Mucosa of stomach (tissue), 1 donor: ENCODE data around the gene SHISAL1.

Experiments used
- H3K27me3 ChIP-seq: one replicate; pipeline ENCODE4 v1.7.0; 2013; ENCODE audit warnings: mild to moderate bottlenecking, low read length; ENCODE audit not compliant: control insufficient read depth, insufficient read depth
- H3K36me3 ChIP-seq: one replicate; pipeline ENCODE4 v1.7.0; 2013; ENCODE audit warnings: low read length; ENCODE audit not compliant: control insufficient read depth, insufficient read depth
- H3K4me1 ChIP-seq: one replicate; pipeline ENCODE4 v1.7.0; 2013; ENCODE audit warnings: mild to moderate bottlenecking, low read length; ENCODE audit not compliant: control insufficient read depth, insufficient read depth
- H3K4me3 ChIP-seq: one replicate; pipeline ENCODE4 v1.7.0; 2013; ENCODE audit warnings: low read length
- H3K9ac ChIP-seq: one replicate; pipeline ENCODE4 v1.7.0; 2013; ENCODE audit warnings: mild to moderate bottlenecking, low read length, moderate library complexity
- H3K9me3 ChIP-seq: one replicate; pipeline ENCODE4 v1.7.0; 2013; ENCODE audit warnings: mild to moderate bottlenecking, low read length, moderate library complexity; ENCODE audit not compliant: control insufficient read depth
- donor health status: Pancreatic carcinoma.

The SHISAL1 gene

DNA sequence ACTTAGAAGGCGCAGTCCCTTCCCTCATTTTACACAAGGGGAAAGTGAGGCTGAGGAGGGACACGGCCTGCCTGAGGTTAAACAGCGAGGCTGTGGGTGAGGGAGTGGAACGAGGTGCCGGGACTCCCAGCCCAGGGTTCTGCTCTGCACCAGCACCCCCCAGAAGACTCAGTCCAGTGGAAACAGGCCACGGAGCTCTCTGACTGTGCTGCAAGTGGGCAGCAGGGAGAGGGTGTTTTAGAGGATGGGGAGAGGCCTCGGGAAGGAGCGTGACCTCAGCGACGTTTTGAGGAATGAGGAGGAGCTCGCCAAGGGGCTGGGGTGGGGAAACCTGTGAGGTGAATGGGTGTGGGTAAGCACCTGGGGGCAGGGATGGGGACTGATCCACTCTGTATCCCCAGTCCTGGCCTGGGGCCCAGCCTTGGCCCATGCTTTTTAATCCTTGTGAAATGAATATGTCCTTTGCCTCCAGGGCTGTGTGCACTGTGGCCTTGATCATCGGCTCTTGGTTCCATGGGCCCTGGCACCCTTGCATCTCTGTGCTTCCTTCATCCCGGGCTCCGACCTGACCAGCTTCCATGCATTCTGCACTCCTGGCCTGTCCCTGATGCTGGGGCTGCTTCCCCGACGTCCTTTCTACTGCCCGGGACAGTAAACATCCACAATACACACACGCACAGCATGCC is 44.2 kb downstream of the SHISAL1 start:
- H3K4me3 ChIP-seq: no peak overlapping the region
- H3K9me3 ChIP-seq: no peaks in the 10 kb centered on the region
- H3K4me1 ChIP-seq: no peaks in the 10 kb centered on the region
- no peaks in the 10 kb centered on the region for H3K36me3 ChIP-seq
- no peaks in the 10 kb centered on the region for H3K27me3 ChIP-seq
- no peak overlapping the region for H3K9ac ChIP-seq

DNA sequence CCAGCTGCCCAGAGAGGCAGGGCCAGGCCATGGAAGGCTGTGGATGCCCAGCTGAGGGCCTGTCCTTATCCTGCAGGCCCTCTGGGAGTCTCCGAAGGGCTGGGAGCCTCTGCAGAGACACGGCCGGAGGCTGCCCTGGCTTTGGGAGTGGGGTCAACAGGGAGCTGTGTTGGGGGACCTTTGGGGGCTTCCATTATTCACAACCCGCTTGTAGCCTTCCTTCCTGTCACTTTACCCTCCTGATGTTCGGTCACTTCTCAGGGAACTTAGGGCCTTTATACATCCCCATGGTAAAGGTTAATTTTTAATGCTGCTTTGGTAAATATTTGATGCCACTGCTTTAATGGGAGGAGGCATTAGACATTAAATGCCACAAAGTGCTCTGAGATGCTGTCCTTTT is 44.9 kb downstream of the SHISAL1 start:
- Histone ChIP-seq H3K9me3 (no peaks in the 10 kb centered on the region), H3K4me3 (no peak overlapping the region), H3K4me1 (no peaks in the 10 kb centered on the region), H3K36me3 (no peaks in the 10 kb centered on the region), H3K27me3 (no peaks in the 10 kb centered on the region), H3K9ac (no peak overlapping the region)

DNA sequence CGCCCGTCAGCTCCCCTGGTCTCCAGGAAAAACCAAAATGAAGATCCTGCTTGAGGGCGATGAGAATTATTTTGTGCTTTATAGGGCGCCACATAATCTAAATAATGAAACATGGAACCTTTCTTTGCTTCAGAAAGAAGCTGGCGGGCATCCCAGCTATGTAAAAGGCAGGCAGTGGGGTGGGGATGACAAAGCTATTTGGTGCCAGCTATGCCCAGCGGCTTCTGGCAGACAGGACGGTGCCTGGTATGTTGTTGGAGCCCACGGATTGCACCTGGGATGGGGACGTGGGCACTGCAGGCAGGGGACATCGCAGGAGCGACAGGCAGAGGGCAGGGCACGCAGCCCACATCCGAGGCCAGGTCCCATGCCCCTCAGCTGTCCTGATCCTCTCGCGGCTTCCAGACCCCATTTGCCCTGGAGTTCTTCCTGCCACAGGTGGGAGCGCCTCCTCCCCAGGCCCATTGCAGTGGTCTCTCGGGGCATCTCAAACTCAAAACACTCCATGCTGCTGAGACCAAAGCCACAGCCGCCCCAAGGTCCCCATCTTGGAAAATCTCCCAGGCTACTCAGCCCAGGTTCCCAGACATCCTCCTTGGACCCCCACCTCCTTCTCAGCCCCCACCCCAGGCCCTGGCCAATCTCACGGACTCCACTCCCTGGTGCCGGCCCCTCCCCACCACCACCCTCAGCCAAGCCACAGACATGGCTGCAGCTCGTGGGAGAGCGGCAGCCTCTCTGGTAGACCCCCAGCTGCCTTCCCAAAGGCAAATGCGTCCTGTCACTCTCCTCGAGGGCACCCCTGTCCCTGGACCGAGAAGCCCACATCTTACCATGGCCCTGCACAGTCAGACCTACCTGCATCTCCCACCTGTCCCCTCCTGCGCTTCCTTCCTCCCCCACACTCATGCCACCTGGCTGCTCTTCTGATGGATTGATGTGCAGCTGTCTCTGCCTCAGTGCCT is 45.7 kb downstream of the SHISAL1 start:
- no peak overlapping the region for H3K9ac ChIP-seq
- no peaks in the 10 kb centered on the region for H3K4me1 ChIP-seq
- H3K4me3 ChIP-seq: no peak overlapping the region
- H3K27me3 ChIP-seq: no peaks in the 10 kb centered on the region
- no peaks in the 10 kb centered on the region for H3K9me3 ChIP-seq
- no peaks in the 10 kb centered on the region for H3K36me3 ChIP-seq

DNA sequence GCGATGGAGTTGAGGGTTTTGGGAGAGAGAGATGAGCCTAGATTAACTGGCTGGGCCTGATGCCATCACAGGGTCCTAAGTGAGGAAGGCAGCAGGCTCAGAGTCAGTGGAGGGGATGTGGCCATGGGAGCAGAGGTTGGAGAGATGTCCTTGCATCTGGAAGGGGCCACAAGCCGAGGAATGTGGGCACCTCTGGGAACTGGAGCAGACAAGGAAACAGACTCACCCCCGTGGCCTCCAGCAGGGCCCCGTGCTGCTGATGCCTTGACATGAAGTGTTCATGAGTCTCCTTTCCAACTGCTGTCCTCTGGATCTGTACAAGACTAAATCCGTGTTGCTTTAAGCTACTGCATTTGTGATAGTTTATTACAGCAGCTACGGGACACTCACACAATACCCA is 49.2 kb downstream of the SHISAL1 start:
- no peaks in the 10 kb centered on the region for H3K27me3 ChIP-seq

DNA sequence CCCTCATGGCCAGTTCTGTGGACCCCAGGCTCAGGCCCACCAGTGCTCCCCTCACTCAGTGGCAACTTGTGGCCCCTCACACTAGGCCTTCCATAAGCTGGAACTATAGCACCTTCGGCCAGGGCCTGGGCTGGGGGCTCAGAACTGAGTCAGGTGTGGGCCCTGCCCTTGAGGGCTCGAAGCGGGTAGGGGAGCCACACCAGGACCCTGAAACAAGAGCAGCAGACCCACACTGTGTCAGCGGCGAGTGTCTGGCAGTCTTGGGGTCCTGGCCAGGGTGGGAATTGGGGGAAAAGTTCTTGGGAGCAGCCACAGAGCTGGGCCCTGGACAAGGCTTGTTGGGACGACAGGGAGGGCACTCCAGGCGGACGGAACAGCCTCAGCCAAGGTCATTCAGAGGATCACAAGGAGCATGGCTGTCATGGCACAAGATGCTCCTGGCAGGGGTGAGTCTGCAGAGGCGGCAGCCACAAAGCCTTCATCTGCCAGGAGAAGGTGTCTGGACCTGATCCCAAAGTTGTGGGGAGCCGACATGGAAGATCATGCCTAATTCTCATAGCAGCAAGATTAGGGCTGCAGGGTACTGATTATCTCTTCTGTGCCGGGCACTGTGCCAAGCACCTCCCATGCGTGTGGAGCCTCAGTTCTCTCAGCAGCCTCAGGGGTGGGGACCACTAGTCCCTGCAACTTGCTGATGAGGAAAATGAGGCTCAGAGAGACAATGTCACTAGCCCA is 50.7 kb downstream of the SHISAL1 start:
- H3K9ac ChIP-seq: no peak overlapping the region
- no peaks in the 10 kb centered on the region for H3K4me1 ChIP-seq
- H3K27me3 ChIP-seq: no peaks in the 10 kb centered on the region
- no peaks in the 10 kb centered on the region for H3K9me3 ChIP-seq
- no peak overlapping the region for H3K4me3 ChIP-seq
- H3K36me3 ChIP-seq: no peaks in the 10 kb centered on the region

More for the DNA sequence above, 49.2 kb downstream of the SHISAL1 start:
- H3K36me3 ChIP-seq: no peaks in the 10 kb centered on the region
- no peak overlapping the region for H3K9ac ChIP-seq
- H3K9me3 ChIP-seq: no peaks in the 10 kb centered on the region
- H3K4me3 ChIP-seq: no peak overlapping the region
- no peaks in the 10 kb centered on the region for H3K4me1 ChIP-seq

DNA sequence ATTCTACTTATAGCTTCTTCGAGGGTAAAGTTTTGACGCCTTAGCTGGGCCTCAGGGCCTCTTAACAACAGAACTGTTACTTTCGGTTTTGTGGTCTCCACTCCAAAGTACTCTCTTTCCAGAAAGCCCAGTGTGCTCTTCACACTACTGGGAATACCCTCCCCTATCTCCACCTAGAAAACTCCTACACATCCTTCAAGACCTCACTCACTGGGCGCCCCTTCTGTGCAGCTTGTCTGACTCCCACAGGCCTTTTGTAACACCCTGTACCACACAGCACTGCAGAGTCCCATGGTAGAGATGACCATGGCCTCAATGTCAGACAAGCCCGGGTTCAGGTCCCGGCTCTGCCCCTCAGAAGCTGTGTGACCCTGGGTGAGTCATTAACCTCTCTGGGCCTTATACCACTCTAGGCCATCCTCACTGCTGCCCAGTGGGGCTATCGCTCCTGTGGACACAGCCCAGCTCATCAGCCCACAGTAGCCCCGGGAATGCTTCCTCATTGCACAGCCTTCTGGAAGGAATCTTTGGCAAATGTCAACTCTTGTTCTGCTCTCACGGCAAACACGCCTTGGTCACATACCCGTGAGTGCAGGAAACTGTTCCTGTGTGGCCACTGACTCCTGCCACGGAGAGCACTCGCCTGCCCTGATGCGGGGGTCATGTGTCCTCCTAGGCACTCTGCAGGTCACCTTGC is 51.4 kb downstream of the SHISAL1 start:
- H3K4me3 ChIP-seq: no peak overlapping the region
- no peaks in the 10 kb centered on the region for H3K27me3 ChIP-seq
- H3K36me3 ChIP-seq: no peaks in the 10 kb centered on the region
- H3K9ac ChIP-seq: no peak overlapping the region
- no peaks in the 10 kb centered on the region for H3K4me1 ChIP-seq
- H3K9me3 ChIP-seq: no peaks in the 10 kb centered on the region

DNA sequence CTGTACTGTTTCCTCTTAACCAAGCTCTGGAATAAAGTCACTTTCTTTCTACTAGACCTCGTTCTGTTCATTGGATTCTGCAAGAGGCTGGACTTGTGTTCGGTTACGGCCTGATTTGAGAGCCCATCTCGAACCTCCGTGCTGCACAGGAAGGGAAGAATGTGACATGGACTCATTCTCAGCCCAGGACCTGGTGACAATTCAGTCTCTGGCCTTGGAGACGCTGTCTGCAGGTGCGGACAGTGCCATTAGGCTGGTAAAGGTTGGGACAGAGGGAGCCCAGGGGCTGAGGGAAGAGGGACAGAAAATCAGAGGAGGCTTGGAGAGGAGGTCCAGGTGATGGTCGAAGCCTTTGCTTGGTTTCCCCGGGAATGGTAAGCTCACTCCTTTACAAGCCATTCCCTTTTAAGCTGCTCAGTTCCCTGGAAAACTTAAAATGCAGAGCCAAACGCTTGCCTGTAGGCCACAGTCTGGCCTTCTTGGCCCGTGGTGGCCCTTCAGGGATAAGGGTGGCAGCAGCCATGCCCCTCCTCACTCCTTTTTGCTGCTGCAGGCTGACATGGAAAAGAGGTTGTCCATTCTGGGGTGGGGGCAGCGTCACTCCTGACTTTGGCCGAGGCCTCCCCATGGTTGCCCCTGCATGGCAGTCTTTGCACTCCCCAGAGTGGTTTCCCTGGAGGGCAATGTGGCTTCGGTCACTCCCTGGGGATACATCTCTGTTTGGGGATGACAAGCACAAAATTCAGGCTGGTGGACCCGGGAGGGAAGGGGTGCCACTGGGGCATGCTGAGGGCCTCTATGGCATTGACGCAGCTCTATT is 52.3 kb downstream of the SHISAL1 start:
- no peaks in the 10 kb centered on the region for H3K36me3 ChIP-seq
- no peaks in the 10 kb centered on the region for H3K4me1 ChIP-seq

DNA sequence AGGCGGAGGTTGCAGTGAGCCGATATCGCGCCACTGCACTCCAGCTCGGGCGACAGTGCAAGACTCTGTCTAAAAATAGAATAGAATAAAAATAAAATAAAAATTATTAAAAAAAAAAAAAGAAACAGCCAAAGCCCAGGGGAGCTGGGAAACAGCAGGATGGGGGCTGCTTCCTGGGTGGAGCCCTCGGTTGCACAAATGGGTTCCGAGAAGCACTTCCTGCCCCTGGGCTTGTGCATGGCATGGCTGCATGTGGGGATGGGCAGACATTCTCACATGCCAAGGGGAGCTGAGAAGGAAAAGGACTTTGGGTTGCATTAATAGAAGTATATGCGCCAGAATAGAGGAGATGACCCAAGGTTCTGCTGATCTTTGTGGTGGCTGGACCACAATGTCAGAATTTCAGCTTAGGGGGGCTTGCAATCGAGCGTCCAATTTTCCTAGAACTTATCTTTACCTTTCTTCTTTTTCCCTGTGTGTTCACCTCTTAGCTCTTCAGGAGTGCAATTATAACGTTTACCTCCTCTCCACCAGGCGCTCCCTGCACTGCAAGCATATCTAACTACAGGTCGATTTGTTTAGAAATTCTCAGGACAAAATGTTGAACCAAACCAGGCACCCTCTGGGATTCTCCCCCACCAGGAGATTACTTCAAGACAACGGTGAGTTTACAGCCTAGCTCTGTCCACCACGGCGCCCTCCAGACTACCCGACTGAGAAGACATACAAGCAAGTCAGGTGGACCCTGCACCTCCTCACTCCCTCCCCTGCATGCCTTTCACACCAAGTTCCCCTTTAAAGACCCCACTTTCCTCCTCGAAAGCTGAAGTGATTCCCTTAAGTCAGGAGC is 53.2 kb downstream of the SHISAL1 start:
- no peaks in the 10 kb centered on the region for H3K4me1 ChIP-seq
- H3K36me3 ChIP-seq: no peaks in the 10 kb centered on the region
- no peaks in the 10 kb centered on the region for H3K9me3 ChIP-seq
- H3K4me3 ChIP-seq: no peak overlapping the region
- H3K9ac ChIP-seq: no peak overlapping the region
- H3K27me3 ChIP-seq: no peaks in the 10 kb centered on the region

More for the DNA sequence above, 52.3 kb downstream of the SHISAL1 start:
- Histone ChIP-seq H3K4me3 (no peak overlapping the region), H3K9me3 (no peaks in the 10 kb centered on the region), H3K27me3 (no peaks in the 10 kb centered on the region), H3K9ac (no peak overlapping the region)

DNA sequence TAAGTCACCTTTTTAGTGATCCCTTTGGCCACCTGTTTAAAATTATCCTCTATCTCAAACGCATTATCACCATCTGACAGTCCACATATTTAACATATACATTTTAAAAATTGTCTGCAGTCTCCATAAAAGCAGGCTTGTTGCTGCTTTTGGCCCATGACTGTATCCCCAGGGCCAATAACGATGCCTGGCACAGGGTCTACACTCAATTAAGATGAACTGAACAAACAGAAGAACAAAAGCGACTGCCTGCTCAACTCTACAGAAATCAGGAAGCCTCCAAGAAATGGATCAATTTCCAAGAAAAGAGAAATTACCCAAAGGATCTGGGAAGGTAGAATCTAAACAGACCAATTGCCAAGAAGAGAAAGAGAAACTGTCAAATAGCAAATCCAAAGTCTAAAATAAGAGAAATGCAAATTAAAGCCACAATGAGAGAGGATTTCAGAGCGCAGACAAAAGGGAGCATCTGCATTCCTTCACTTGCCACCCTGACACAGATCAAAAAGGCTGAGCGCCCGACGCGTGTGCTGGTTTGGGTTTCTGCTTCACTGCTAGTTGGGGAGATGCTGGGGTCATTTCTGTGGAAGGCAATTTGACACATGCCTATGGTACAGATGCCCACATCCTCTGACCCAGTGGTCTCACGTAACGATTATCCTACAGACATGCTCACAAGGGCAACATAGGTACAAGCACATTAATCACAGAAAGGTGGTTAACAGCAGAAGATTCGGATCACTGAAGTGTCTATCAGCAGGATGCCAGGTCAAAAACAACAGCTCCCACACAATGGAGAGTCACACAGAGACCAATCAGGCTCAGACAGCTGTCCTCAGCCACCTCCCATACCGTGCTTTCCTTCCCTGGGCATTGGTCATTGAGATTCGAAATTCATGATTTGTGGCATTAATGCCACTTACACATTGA is 55.9 kb downstream of the SHISAL1 start:
- no peak overlapping the region for H3K4me3 ChIP-seq
- H3K36me3 ChIP-seq: no peaks in the 10 kb centered on the region
- H3K9ac ChIP-seq: no peak overlapping the region
- H3K4me1 ChIP-seq: no peaks in the 10 kb centered on the region
- H3K27me3 ChIP-seq: no peaks in the 10 kb centered on the region
- no peaks in the 10 kb centered on the region for H3K9me3 ChIP-seq

DNA sequence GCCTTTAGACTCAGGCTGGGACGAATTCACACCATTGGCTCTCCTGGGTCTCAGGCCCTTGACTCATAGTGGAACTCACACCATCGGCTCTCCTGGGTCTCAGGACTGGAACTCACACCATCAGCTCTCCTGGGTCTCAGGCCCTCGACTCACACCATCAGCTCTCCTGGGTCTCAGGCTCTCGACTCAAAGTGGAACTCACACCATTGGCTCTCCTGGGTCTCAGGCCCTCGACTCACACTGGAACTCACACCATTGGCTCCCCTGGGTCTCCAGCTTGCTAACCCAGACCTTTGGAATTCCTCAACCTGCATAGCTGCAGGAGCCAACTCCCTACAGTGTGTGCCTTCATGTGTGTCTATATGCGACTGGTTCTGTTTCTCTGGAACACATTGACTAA is 56.7 kb downstream of the SHISAL1 start:
- no peaks in the 10 kb centered on the region for H3K4me1 ChIP-seq
- no peak overlapping the region for H3K4me3 ChIP-seq
- H3K36me3 ChIP-seq: no peaks in the 10 kb centered on the region

More for the DNA sequence above, 56.7 kb downstream of the SHISAL1 start:
- no peak overlapping the region for H3K9ac ChIP-seq
- H3K27me3 ChIP-seq: no peaks in the 10 kb centered on the region
- no peaks in the 10 kb centered on the region for H3K9me3 ChIP-seq
